Sigmoid colon (tissue), 4 donors: ENCODE results near the gene TRIAP1.

Experiments
- POLR2A ChIP-seq, 2 donors: fragments of 450-650 bp; IDR thresholded peaks; one replicate each; pipeline ENCODE4 v1.6.1; 2016; ENCODE audit warnings: antibody characterized with exemption in 2 of 2, mild to moderate bottlenecking in 2 of 2, moderate library complexity in 2 of 2
- POLR2AphosphoS5 ChIP-seq, 4 donors: sonication (generic); formaldehyde crosslinking; IDR thresholded peaks; one replicate each; pipeline ENCODE4 v1.6.1; 2017; ENCODE audit warnings: antibody characterized with exemption in 4 of 4

DNA sequence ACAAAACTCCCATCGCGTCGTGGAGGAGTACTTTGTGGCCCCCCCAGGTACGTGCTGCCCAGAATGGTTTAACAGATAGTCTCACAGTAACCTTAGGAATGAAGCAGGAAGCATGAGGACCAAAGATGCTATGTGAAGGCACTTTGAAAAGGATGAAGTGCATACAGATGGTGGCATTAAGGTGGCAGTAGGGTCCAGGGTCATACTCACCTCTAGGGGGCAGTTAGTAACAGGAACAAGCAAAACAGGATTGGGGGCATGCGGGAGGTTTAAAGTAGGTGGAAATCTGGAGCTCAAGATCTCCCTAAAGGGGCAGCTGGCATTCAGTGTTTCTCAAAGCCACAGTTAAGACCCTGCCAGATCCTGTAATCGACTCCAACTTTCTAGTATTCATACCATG, 10.9 kb upstream of the TRIAP1 start:
- TF ChIP-seq POLR2A (IDR thresholded peaks at IDR 0.05) (no peak), POLR2AphosphoS5 (IDR thresholded peaks at IDR 0.05) (no peak)
